Fibroblast of skin of right biceps (primary cell): ENCODE data around the gene EMC9.

Source experiments
- DNase-seq: peaks from one replicate; pipeline ENCODE4 v3.0.0-alpha.2; 2013

Gene EMC9

DNA sequence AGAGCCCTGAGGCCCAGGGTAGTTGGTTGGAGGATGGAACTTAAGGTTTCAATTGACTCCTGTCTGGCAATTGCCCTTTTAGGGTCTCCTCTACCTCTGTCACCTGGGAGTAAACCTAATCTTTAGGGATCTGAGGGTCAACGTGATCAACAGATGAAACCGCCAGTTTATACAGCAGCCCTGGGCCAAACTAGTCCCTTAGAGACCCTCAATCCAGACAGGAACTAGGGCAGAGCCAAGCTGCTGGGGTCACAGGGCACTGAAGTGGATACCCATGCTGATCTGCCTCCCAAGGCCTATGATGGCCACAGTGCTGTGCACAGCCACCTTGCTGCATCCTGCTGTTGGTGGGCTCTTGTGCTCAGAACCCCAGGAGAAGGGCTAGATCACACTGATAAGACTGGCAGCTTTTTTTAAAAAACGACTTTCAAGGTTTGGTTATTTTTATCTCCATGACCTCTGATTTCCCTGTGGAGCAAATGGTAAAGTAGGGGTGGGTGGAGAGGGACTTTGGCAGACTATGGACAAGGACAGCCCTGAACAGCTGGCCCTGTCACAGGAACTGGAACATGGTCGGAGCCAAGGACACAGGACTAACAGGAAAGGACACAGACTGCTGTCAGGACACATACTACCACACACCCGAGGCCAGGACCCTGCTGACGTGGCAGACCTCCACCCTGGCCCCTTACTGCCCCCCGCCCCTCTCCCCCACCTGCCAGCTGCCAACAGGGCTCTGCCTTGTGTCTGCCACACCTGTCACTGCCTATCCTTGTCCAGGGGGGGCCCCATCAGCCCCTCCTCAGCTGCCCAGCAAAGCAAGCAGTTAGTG lies 10.5 kb downstream of the EMC9 start:
- no peak for DNase-seq

DNA sequence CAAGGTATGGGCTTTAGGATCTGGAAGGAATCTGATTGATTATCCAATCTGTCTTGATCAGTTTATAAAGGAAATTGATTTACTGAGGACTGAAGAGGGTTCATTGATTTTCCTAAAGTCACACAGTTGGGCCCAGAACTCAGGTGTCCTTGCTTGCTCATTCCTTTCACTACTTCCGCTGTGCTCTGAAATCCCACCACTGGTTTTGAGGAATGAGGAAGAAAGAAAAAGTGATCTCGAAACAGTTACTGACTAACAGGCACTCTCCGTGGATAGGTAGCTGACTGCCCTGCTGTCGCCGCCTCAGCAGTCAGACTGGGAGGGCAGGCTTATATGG lies 11.0 kb downstream of the EMC9 start, which contains the start of gene FITM1:
Gene FITM1, plus strand, starts transcription at position 280 of the 337 bp plus-strand sequence. CDS start 905 bp downstream, outside the sequence.
- no peak for DNase-seq

DNA sequence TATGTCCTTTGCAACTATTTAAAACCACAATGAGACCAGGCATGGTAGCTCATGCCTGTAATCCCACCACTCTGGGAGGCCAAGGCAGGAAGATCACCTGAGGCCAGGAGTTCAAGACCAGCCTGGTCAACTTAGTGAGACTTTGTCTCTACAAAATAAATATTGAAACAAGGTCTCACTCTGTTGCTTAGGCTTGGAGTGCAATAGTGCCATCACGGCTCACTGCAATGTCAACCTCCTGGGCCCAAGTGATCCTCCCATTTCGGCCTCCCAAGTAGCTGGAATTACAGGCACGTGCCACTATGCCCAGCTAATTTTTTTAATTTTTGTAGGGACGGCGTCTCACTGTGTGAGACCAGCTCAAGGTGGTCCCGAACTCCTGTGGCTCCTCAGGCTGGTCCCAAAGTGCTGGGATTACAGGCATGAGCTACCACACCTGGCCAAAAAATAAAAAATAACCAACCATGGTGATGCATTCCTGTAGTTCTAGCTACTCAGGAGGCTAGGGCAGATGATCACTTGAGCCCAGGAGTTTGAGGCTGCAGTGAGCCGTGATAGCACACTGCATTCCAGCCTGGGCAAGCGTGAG lies 11.9 kb downstream of the EMC9 start:
- no peak for DNase-seq

DNA sequence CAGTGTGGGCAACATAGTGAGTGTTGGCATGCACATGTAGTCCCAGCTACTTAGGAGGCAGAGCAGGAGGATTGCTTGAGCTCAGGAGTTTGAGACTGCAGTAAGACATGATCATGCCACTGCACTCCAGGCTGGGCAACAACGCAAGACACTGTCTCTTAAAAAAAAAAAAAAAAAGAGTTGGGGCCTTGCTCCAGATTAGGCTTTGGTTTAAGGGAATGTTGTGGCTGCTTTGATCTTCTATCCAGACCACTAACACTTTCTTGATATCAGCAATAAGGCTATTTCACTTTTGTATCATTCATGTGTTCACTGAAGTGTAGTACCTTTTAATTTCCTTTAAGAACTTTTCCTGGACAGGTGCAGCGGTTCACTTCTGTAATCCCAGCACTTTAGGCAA lies 13.7 kb downstream of the EMC9 start:
- DNase-seq, result no peak

DNA sequence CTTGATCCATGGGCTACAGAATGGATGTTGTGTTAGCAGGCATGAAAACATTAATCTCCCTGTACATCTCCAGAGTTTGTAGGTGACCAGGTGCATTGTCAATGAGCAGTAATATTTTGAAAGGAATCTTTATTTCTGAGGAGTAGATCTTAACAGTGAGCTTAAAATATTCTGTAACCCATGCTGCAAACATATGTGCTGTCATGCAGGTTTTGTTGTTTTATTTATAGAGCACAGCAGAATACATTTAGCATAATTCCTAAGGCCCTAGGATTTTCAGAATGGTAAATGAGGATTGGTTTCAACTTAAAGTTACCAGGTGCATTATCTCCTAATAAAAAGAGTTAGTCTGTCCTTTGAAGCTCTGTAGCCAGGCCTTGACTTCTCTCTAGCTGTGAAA lies 14.5 kb downstream of the EMC9 start:
- DNase-seq, result no peak

DNA sequence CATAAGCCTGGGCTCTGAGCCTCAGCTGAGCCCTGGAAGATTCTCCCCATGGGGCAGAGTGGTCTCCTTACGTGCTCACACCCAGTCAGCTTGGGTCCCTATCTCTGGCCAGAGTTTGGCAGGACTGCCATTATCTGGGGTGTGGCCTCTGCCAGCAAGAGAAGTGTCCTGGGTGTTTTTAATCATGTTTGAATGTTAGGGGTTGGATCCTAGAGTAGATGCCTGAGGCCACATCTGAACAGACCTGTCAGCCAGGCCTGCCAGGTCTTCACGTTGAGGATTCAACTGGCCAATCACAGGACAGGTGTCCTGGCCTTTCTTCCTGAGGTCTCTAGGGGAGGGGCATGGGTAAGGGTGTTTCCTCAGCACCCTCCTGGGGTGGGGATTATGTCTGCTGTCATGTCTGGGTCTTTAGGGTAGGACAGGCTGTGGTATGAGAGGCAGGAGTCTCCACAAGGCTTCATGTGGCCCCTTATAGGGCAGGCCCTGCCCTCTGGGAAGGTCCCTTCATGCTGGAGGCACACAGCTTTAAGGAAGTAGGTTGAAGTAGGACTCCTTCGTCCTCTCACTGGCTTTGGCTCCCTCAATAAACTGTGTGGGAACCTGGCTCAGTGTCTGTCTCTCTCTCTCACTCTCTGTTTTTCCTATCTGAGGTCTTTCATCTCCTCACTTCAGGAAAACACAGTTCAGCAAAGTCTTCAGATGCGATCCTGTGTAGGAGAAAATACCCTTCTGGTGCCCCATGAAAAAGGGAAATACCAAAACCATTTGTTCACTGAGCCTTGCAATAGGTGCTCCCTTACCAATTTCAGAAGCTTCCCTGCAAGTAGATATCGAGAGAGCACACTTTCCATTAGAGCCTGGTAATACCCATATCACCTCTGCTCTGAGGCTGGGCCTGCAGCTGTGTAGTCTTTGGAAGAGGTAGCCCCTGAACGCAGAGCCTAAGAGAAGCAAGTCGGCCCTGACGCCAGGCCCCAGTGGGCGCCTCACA lies 17.7 kb downstream of the EMC9 start:
- no peak for DNase-seq

DNA sequence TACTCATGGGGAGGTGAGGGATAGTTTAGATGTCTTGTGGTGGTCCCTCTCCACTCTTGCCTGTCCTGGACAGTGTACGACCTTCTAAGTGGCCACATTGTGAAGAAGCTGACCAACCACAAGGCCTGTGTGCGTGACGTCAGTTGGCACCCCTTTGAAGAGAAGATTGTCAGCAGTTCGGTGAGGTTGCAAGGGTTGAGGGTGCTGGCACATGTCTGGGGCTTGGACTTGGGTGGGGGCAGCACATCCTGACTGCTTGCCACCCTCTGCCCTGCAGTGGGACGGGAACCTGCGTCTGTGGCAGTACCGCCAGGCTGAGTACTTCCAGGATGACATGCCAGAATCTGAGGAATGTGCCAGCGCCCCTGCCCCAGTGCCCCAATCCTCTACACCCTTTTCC lies 18.5 kb downstream of the EMC9 start:
- DNase-seq, result no peak

DNA sequence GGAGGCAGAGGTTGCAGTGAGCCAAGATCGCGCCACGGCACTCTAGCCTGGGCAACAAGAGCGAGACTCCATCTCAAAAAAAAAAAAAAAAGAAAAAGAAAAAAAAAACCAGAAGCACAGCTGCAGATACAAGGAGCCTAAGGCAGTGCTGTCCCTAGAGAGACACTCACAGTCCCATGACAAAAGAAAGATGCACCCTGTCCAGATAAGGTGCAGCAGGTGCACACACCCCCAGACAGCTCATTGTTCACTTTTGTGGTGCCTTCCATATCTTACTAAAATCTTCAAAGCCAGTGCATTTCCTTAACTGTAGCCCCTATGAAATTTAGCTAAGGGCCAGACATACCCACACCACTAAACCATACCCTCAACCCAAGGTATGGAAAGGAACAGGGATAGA lies 19.0 kb downstream of the EMC9 start:
- no peak for DNase-seq

DNA sequence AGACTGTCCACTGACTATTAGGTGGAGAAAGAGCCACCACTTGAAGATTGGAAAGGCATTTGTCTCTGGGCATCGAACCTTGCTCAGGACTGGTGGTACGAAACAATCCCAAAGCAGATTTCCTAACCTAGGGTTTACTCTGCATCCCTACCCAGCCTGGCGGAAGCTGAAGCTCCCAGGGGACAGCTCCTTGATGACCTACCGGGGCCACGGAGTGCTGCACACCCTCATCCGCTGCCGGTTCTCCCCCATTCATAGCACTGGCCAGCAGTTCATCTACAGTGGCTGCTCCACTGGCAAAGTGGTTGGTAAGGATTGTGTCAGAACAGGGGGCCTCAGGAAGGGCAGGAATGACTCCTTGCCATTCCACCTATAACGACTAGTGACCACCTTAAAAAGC lies 20.2 kb downstream of the EMC9 start:
- no peak for DNase-seq

DNA sequence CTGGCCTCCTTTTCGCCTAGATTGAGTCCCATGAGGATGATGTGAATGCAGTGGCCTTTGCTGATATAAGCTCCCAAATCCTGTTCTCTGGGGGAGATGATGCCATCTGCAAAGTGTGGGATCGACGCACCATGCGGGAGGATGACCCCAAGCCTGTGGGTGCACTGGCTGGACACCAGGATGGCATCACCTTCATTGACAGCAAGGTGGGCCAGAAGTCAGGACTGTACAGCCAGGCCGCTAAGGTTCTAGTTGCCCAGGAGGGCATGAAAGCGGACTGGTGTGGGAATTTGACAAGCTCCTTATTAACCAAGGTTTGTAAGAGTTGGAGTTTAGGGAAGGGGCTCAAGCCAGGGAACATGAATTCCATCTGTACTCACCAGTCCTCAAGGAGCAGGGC lies 21.7 kb downstream of the EMC9 start:
- DNase-seq, result no peak

DNA sequence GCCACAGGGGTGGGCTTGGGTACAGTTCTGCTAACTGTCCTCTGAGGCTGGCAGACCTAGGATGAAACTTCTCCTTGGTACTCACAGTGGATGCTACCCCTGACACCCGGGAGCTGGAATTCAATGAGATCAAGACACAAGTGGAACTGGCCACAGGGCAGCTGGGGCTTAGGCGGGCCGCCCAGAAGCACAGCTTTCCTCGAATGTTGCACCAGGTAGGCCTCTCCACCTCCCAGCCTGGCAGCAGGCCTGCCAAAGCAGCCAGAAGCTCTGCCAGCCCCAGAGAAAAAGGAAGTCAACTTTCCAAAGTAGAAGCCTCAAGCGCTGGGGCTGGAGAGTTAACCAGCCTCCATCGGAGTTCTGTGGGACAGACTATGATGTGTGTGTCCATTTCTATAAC lies 24.2 kb downstream of the EMC9 start:
- no peak for DNase-seq

DNA sequence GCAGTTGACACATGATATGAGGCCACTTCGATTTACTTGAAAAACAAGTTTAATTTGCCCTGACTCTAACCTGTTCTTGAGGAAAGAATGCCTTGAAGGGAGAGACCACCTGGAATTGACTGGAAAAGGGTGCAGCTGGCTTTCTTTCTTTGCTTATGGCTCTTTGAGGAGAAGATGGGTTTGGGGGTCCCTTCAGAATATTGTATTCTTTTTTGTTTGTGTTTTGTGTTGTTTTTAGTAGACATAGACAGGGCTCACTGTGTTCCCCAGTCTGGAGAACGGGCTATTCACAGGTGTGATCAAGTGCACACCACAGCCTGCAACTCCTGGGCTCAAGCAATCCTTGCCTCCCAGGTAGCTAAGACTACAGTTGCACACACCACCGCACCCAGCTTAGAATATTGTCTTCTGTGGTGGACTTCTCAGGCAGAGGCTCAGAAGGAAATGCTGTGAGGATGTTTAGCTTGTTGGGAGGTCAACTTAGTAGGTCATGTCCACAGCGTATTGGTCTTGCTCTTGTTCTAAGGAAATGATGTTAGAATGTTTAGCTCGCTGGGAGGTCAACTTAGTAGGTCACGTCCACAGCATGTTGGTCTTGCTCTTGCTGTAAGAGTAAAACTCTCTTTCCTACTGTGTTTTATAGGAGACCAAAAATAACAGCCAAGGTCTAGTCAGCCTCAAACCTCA lies 25.1 kb downstream of the EMC9 start:
- no peak for DNase-seq

DNA sequence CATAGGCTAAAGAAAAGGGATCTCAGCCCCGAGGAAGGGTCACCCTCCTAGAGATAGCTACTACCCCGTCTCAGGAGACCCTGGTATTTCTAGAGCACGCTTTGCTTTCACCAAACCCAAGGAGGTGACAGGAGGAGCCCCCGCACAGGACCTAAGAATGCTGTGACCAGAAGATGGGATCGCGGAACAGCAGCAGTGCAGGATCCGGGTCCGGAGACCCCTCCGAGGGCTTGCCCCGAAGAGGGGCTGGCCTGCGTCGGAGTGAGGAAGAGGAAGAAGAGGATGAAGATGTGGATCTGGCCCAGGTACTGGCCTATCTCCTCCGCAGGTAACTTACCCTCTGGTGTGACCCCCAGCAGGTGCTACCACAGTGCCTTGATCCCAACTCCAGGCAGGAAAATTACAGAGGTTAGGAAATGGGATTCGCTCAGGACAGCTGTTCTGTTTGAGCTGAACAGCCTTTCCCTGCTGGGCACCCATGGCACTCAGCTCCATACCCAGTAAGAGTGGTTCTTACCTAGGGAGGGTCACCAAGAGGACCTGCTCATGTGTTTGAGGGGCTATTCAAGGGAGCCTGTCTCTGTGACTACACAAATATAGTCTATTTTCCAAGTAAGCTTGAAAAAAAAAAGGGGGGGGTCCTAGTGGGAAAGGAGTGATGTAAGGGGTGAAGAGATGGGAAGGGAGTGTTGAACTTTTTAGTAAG lies 25.8 kb downstream of the EMC9 start:
- DNase-seq, result no peak

DNA sequence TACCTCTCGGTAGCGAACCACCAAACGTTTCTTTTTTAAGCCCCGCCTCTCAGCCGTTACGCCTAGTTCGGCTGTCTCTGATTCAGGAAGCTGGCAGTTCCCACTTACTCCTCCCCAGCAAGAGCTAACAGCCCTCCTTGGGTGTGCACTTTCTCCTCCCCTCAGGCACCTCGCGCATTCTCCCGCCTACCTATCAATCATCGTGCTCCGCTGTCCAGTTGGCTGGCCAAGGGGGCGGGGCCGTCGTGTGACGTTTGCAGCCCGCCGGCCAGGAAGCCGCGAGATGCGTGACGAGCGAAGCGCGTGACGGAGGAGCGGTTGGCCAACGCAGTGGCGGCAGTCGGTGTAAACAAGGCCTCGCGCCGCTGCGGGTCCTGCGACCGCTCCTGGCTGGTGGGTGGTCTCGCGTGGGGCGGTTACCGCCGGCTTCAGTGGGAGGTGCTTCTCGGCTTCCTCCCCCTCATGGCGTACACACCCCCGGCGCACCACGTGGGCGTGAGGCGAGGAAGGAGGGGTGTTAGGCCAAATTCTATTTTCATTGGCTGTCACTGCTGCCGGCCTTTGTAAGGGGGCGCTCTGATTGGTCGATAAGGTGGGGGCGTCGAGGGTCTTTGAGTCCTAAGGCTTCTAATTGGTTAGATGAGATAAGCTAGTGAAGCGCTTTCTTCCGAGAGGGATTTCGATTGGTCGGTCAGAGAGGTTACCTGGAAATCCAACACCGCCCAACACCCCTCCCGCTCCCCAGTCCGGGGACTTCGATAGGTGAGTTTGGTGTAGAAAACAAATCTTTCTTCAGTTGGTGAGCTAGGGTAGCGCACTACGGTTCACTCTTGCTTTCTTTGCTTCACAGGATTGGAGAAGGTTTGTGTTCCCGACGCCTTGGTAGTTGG lies 26.6 kb downstream of the EMC9 start, which contains the start of the genes DCAF11 and NRL:
Gene DCAF11, plus strand, starts transcription at position 246 of the 890 bp plus-strand sequence. CDS start 818 bp downstream, outside the sequence.
Gene NRL, minus strand, starts transcription at position 418 of the 890 bp plus-strand sequence. CDS start 32,101 bp downstream, outside the sequence.
- DNase-seq, result peak; percentile 100

DNA sequence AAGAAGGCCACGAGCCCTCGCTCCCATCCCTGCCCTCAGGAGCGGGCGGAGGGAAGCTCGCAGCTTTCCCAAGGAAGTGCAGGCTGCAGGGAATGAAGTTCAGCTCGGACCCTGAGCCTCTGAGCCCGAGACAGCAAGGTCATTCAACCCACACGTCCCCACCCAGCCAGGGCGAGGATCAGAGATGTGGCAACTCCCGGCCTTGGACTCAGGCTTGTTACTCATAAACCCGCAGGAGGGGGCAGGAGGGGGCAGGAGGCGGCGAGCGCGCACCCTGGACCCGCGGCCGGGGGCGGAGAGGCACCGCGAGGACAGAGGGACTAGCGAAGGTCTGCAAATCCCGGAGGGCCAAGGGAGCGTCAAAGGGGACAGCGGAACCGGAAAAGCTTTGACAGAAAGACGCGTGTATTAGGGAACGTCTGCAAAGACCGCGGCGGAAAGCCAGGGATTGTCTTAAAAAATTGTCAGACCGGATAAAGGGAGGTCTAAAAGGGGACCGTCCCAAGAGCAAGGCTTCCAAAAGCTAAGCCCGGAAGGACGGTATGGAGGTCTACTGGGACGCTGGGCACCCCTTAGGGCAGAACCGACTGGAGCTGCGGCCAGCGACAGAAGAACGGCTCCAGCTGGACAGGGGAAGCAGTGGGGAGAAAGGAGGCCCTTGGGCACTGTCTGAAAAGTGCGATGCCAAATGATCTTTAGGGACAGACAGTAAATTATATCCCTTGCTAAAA lies 27.4 kb downstream of the EMC9 start:
- peak; percentile 92 for DNase-seq

DNA sequence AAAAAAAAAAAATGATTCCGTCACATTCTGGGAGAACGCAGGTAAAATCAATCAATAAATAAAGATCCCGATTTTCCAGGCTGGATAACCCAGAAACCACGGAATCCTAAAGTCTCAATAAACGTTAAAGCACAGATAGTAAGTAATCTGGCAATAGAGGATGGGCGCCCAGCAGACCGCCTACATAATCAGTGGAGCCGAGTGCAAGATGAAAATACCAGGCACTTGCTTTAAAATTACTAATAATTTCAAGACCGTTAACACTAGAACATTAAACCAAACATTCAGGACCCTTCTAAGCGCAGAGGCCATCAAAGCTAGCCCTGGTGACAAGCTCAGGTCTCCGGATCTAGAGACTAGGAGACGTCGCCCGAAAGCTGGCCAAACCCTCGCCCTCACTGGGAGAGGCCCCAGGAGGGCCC lies 28.0 kb downstream of the EMC9 start:
- DNase-seq, result no peak

DNA sequence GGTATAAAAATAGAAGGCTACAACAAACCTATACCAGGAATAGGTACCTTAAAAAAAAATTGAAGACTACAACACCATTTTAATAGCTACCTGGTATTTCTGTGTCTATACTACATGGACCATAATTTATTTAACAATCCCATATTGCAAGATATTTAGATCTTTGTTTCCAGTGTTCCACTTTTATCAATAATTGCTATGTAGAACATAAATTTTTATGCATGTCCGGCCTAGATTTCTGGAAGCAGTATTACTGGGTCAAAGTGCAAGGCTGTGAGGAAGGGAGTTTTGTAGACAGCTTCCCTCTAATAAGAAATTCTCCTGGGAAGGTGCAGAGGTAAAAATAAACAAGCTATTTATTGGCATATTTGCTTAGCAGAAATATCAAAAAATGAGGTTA lies 30.9 kb downstream of the EMC9 start:
- no peak for DNase-seq

DNA sequence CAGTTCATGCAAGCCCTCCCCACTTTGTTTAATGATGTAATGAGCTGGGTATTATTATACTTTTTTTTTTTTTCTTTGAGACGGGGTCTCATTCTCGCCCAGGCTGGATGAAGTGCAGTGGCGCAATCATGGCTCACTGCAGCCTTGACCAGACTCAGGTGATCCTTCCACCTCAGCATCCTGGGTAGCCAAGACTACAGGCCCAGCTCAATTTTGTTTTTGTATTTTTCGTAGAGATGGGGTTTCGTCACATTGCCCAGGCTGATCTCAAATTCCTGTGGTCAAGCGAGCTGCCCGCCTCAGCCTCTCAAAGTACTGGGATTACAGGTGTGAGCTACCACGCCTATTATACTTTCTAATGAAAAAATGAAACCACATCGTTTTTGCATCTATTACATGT lies 31.3 kb downstream of the EMC9 start:
- no peak for DNase-seq

DNA sequence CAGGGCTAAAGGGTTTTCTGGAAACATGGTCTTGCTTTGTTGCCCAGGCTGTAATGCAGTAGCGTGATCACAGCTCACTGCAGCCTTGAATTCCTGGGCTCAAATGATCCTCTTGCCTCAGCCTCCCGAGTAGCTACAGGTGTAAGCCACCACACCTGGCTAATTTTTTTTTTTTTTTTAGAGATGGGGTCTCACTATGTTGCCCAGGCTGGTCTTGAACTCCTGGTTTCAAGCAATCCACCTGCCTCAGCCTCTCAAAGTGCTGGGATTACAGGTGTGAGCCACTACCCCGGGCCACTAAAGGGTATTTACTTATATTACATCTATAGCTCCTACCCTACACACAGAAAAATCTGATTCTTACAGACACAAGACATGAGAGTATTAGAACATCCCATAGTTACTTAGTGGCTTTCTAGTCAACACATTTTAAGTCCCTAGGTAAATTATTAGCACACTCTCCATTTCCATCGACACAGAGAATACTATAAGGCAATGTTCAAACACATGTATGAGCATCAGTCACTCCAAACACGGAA lies 33.0 kb downstream of the EMC9 start:
- no peak for DNase-seq
